ENCODE measurements around the gene DAAM1. TPM values are rescaled to one million over a fixed set of nuclear protein-coding genes. Genes with fewer than 3 reads are reported as not detected.

DAAM1 gene
- total RNA-seq, 1 experiment from 2014 or later, result 11.5 TPM

DNA sequence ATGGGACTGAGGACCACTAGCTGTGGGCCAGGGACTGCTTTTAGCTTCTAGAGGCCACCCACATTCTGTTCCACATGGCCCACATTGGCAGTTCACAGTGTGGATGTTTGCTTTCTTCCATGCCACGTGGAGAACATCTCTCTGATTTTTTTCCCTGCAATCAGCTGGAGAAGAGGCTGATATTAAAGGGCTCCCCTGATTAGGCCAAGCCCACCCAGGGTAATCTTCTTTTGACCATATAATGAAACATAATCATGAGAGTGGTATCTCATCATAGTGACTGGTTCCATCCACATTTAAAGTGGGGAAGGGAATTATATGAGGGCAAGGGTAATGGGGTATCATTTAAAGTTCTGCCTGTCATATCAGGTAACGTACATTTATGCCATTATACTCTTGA, 15.8 kb downstream of the DAAM1 start:
- CTCF ChIA-PET, result no interaction called here

DNA sequence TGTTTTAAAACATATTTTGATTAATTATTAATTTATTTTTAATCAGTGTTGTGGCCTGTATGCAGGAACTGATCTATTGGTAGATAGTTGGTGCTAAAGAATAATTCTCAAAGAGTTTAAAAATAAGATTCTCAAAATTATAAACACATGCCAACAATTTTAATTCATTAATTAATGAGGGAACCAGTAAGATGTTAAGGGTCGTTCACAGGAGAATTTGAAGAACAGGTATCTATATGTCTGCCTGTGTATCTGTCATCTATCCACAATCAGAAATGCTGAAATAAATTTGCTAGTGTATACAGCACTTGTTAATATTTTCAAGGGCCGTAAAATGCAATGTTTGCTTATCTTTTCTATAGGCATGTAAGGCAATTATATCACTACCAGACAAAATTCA, 18.4 kb downstream of the DAAM1 start:
- BruUV-seq (replicated peaks), result no TSS peak
- intact Hi-C loops (cut with micrococcal nuclease; ENCODE audit: unreplicated experiment), result no loop called here
- H3K27me3 ChIP-seq (replicated peaks; ENCODE audit: insufficient read depth, low read depth, low read length, poor library complexity), result no peaks in the 10 kb centered on the region
- H3K4me3 ChIP-seq (ENCODE audit: low read depth, low read length, poor library complexity, severe bottlenecking), result no peak overlapping the region
- H3K36me3 ChIP-seq (ENCODE audit: insufficient read depth, low read length, poor library complexity, severe bottlenecking), result no peaks in the 10 kb centered on the region
- no peak for TF ChIP-seq EZH2 (IDR thresholded peaks at IDR 0.05; ENCODE audit: borderline replicate concordance, low read depth, low read length, poor library complexity, severe bottlenecking)
- TF ChIP-seq, protein P1, sequence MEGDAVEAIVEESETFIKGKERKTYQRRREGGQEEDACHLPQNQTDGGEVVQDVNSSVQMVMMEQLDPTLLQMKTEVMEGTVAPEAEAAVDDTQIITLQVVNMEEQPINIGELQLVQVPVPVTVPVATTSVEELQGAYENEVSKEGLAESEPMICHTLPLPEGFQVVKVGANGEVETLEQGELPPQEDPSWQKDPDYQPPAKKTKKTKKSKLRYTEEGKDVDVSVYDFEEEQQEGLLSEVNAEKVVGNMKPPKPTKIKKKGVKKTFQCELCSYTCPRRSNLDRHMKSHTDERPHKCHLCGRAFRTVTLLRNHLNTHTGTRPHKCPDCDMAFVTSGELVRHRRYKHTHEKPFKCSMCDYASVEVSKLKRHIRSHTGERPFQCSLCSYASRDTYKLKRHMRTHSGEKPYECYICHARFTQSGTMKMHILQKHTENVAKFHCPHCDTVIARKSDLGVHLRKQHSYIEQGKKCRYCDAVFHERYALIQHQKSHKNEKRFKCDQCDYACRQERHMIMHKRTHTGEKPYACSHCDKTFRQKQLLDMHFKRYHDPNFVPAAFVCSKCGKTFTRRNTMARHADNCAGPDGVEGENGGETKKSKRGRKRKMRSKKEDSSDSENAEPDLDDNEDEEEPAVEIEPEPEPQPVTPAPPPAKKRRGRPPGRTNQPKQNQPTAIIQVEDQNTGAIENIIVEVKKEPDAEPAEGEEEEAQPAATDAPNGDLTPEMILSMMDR (conservative IDR thresholded peaks at IDR 0.05; ENCODE audit: low read depth, low read length), result no peak
- POLR2A ChIA-PET (ENCODE audit: low non-redundant PET), result no interaction called here
- no peak for DNase-seq (ENCODE audit: low spot score)
- CTCF ChIA-PET, result no interaction called here
- H3K4me1 ChIP-seq (ENCODE audit: insufficient read depth, low read length, poor library complexity, severe bottlenecking), result no peaks in the 10 kb centered on the region
- H3K27ac ChIP-seq (ENCODE audit: low read depth, low read length, poor library complexity, severe bottlenecking), result no peak overlapping the region
- H3K9me3 ChIP-seq (ENCODE audit: low read depth, low read length, poor library complexity, severe bottlenecking), result no peaks in the 10 kb centered on the region

More for the DNA sequence above, 15.8 kb downstream of the DAAM1 start:
- intact Hi-C loops (cut with micrococcal nuclease; ENCODE audit: unreplicated experiment), result no loop called here
- Histone ChIP-seq H3K27me3 (replicated peaks; ENCODE audit: insufficient read depth, low read depth, low read length, poor library complexity) (no peaks in the 10 kb centered on the region), H3K27ac (ENCODE audit: low read depth, low read length, poor library complexity, severe bottlenecking) (no peak overlapping the region), H3K4me1 (ENCODE audit: insufficient read depth, low read length, poor library complexity, severe bottlenecking) (no peaks in the 10 kb centered on the region), H3K4me3 (ENCODE audit: low read depth, low read length, poor library complexity, severe bottlenecking) (no peak overlapping the region), H3K9me3 (ENCODE audit: low read depth, low read length, poor library complexity, severe bottlenecking) (no peaks in the 10 kb centered on the region), H3K36me3 (ENCODE audit: insufficient read depth, low read length, poor library complexity, severe bottlenecking) (no peaks in the 10 kb centered on the region)
- POLR2A ChIA-PET (ENCODE audit: low non-redundant PET), result no interaction called here
- DNase-seq (ENCODE audit: low spot score), result no peak
- no TSS peak for BruUV-seq (replicated peaks)
- no peak for TF ChIP-seq EZH2 (IDR thresholded peaks at IDR 0.05; ENCODE audit: borderline replicate concordance, low read depth, low read length, poor library complexity, severe bottlenecking)

DNA sequence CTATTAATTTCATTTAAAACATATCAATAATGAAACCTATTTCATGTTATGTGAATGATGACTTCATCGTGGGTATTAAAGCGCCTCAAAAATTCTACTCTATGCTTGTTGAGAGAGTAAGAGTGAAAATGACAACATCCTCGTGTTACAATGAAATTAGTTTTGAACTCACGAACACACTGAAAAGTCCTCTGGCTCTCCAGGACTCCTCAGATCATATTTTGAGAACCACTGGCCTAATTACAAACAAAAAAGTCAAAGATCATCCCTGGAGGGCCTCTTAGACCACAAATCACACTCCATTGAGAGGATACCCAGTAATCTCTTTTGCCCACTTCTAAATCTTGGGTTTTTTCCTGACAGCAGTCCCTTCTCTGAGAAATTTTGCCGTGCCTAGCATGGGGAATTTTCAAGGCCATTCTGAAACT, 19.1 kb downstream of the DAAM1 start:
- no TSS peak for BruUV-seq (replicated peaks)
- POLR2A ChIA-PET (ENCODE audit: low non-redundant PET), result no interaction called here
- no peak overlapping the region for H3K4me3 ChIP-seq (ENCODE audit: low read depth, low read length, poor library complexity, severe bottlenecking)
- no peaks in the 10 kb centered on the region for H3K4me1 ChIP-seq (ENCODE audit: insufficient read depth, low read length, poor library complexity, severe bottlenecking)
- H3K36me3 ChIP-seq (ENCODE audit: insufficient read depth, low read length, poor library complexity, severe bottlenecking), result no peaks in the 10 kb centered on the region
- H3K27me3 ChIP-seq (replicated peaks; ENCODE audit: insufficient read depth, low read depth, low read length, poor library complexity), result no peaks in the 10 kb centered on the region
- H3K9me3 ChIP-seq (ENCODE audit: low read depth, low read length, poor library complexity, severe bottlenecking), result no peaks in the 10 kb centered on the region
- intact Hi-C loops (cut with micrococcal nuclease; ENCODE audit: unreplicated experiment), result no loop called here
- no peak for DNase-seq (ENCODE audit: low spot score)
- TF ChIP-seq EZH2 (IDR thresholded peaks at IDR 0.05; ENCODE audit: borderline replicate concordance, low read depth, low read length, poor library complexity, severe bottlenecking), result no peak
- TF ChIP-seq, protein P1 (conservative IDR thresholded peaks at IDR 0.05; ENCODE audit: low read depth, low read length), result no peak
- no peak overlapping the region for H3K27ac ChIP-seq (ENCODE audit: low read depth, low read length, poor library complexity, severe bottlenecking)
- CTCF ChIA-PET, result no interaction called here

DNA sequence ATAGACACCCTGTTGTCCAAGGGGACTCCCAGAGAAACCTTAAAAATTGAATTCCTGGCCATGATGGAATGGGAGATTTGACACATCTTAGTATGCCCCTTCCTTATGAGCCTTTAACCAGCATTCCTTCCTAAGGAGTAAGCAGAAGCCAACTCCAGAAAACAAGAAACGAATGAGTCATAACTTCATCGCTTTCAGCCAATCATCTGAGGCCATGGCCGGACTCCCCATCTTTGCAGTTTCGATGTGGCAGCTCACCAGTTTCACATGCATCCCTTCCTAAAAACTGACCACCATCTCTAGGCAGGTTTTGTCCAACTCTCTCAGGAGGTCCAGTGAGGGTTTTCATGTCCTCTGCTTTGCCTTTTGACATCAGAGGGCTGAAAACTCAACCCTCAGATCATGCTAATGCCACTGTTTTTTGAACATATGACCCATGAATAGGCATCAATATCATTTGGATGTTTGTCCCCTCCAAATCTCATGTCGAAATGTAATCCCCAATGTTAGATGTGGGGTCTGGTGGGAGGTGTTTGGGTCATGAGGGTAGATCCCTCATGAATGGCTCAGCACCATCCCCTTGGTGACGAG, 19.9 kb downstream of the DAAM1 start:
- H3K27ac ChIP-seq (ENCODE audit: low read depth, low read length, poor library complexity, severe bottlenecking), result no peak overlapping the region
- H3K4me3 ChIP-seq (ENCODE audit: low read depth, low read length, poor library complexity, severe bottlenecking), result no peak overlapping the region
- no peaks in the 10 kb centered on the region for H3K4me1 ChIP-seq (ENCODE audit: insufficient read depth, low read length, poor library complexity, severe bottlenecking)
- ChIA-PET CTCF (no interaction called here), POLR2A (ENCODE audit: low non-redundant PET) (no interaction called here)
- intact Hi-C loops (cut with micrococcal nuclease; ENCODE audit: unreplicated experiment), result no loop called here
- no peaks in the 10 kb centered on the region for H3K36me3 ChIP-seq (ENCODE audit: insufficient read depth, low read length, poor library complexity, severe bottlenecking)
- no peak for TF ChIP-seq EZH2 (IDR thresholded peaks at IDR 0.05; ENCODE audit: borderline replicate concordance, low read depth, low read length, poor library complexity, severe bottlenecking)
- TF ChIP-seq, protein P1 (conservative IDR thresholded peaks at IDR 0.05; ENCODE audit: low read depth, low read length), result no peak
- no TSS peak for BruUV-seq (replicated peaks)
- H3K9me3 ChIP-seq (ENCODE audit: low read depth, low read length, poor library complexity, severe bottlenecking), result no peaks in the 10 kb centered on the region
- no peak for DNase-seq (ENCODE audit: low spot score)
- no peaks in the 10 kb centered on the region for H3K27me3 ChIP-seq (replicated peaks; ENCODE audit: insufficient read depth, low read depth, low read length, poor library complexity)
